ENCODE measurements around the gene ATP2B1. TPM values are rescaled to one million over a fixed set of nuclear protein-coding genes. Genes with fewer than 3 reads are reported as not detected.

The ATP2B1 gene
- total RNA-seq, 1 experiment from 2014 or later, result 20.6 TPM

DNA sequence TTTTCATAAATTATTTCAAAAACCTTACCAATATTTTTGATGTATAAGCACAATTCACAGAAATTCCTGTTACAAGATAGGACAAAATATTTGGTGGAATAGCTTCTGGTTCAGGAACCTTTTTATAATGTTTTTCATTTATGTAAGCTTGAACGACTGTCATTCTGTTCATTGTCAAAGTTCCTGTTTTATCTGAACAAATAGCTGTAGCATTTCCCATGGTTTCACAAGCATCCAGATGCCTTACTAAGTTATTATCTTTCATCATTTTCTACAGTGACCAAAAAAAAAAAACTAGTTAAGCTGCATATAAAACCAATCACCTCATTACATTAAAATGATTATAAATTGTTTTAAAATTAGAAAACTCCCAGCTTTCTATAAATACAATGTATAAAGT, 87.1 kb downstream of the ATP2B1 start:
- Mint-ChIP-seq H3K4me1 (no peaks in the 10 kb centered on the region), H3K36me3 (ENCODE audit: insufficient read depth in 1 of 3, low read depth in 3 of 3) (no peaks in the 10 kb centered on the region; a peak in 2 of 7 replicates), H3K4me3 (no peak overlapping the region), H3K27ac (no peak overlapping the region), H3K9me3 (no peaks in the 10 kb centered on the region), H3K27me3 (ENCODE audit: low read depth) (no peaks in the 10 kb centered on the region)
- Histone ChIP-seq H3K14ac (ENCODE audit: insufficient read depth, low read length) (no peak overlapping the region), H3K27me3 (ENCODE audit: insufficient read depth, low read length) (no peaks in the 10 kb centered on the region), H2BK120ac (ENCODE audit: low read depth, low read length, poor library complexity, severe bottlenecking) (no peak overlapping the region), H2BK12ac (ENCODE audit: insufficient read length, low read depth, low read length) (no peak overlapping the region), H2AFZ (ENCODE audit: low read length) (no peak overlapping the region), H4K5ac (ENCODE audit: insufficient read length, low read depth, low read length) (no peak overlapping the region), H3K79me2 (ENCODE audit: insufficient read depth, low read length) (no peaks in the 10 kb centered on the region), H3K4me1 (ENCODE audit: insufficient read depth, low read length) (no peaks in the 10 kb centered on the region), H3K9ac (ENCODE audit: extremely low read depth, insufficient read length, low read length) (no peak overlapping the region), H3K23me2 (ENCODE audit: insufficient read length, low read depth, low read length, poor library complexity, severe bottlenecking) (no peaks in the 10 kb centered on the region), H3K18ac (ENCODE audit: insufficient read length, low read depth, low read length) (no peak overlapping the region), H4K91ac (ENCODE audit: insufficient read length, low read depth, low read length) (no peak overlapping the region), H3K27ac (ENCODE audit: insufficient read length, low read depth, low read length) (no peak overlapping the region), H3K9me3 (ENCODE audit: control insufficient read depth, low read depth, low read length) (no peaks in the 10 kb centered on the region), H3K4ac (ENCODE audit: low read depth, low read length) (no peak overlapping the region), H3K23ac (ENCODE audit: insufficient read length, low read depth, low read length) (no peak overlapping the region), H3K79me1 (ENCODE audit: insufficient read depth, low read depth, low read length, poor library complexity, severe bottlenecking) (no peaks in the 10 kb centered on the region), H2BK20ac (ENCODE audit: low read depth, low read length, poor library complexity, severe bottlenecking) (no peak overlapping the region), H3K4me2 (ENCODE audit: insufficient read depth, insufficient read length, low read length) (no peak overlapping the region), H2AK5ac (ENCODE audit: insufficient read length, low read length) (no peak overlapping the region), H4K20me1 (ENCODE audit: control insufficient read depth, insufficient read depth, insufficient read length) (no peaks in the 10 kb centered on the region), H3T11ph (ENCODE audit: low read length) (no peak overlapping the region), H4K8ac (replicated peaks; ENCODE audit: insufficient read length, low read depth, low read length) (no peak overlapping the region), H3K56ac (ENCODE audit: insufficient read length, low read depth, low read length) (no peak overlapping the region), H2BK5ac (ENCODE audit: insufficient read length, low read length) (no peak overlapping the region), H2BK15ac (ENCODE audit: low read depth, low read length) (no peak overlapping the region)
- no CpG with 5 or more reads among the region's 1 CpG for WGBS (ENCODE audit: extremely low coverage, insufficient read length, low lambda C conversion rate)
- TF ChIP-seq, protein P1, sequence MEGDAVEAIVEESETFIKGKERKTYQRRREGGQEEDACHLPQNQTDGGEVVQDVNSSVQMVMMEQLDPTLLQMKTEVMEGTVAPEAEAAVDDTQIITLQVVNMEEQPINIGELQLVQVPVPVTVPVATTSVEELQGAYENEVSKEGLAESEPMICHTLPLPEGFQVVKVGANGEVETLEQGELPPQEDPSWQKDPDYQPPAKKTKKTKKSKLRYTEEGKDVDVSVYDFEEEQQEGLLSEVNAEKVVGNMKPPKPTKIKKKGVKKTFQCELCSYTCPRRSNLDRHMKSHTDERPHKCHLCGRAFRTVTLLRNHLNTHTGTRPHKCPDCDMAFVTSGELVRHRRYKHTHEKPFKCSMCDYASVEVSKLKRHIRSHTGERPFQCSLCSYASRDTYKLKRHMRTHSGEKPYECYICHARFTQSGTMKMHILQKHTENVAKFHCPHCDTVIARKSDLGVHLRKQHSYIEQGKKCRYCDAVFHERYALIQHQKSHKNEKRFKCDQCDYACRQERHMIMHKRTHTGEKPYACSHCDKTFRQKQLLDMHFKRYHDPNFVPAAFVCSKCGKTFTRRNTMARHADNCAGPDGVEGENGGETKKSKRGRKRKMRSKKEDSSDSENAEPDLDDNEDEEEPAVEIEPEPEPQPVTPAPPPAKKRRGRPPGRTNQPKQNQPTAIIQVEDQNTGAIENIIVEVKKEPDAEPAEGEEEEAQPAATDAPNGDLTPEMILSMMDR (conservative IDR thresholded peaks at IDR 0.05), result no peak
- no peak for DNase-seq
